ENCODE data around the gene DAB1.
"Not testable (repeated sequence)": the region's sequence is repeated elsewhere in the genome, so short reads cannot be mapped to it uniquely, and the experiment has no call there.

Gene DAB1

GRCh38 chr1:57269630-57270225, 154.1 kb downstream of the DAB1 start:
- no peak for DNase-seq

GRCh38 chr1:57265104-57265503, 158.8 kb downstream of the DAB1 start:
- DNase-seq, result no peak

GRCh38 chr1:57262472-57262871, 161.4 kb downstream of the DAB1 start:
- no peak for DNase-seq

GRCh38 chr1:57258557-57259325, 165.1 kb downstream of the DAB1 start:
- DNase-seq, result no peak

GRCh38 chr1:57255945-57256344, 167.9 kb downstream of the DAB1 start:
- no peak for DNase-seq

- no peak for DNase-seq
These were observed 169.8 kb downstream of the DAB1 start for GRCh38 chr1:57254022-57254421.

GRCh38 chr1:57252597-57253294, 171.1 kb downstream of the DAB1 start:
- DNase-seq, result no peak

GRCh38 chr1:57250021-57250420, 173.8 kb downstream of the DAB1 start:
- no peak for DNase-seq

- DNase-seq, result no peak
These were observed 174.3 kb downstream of the DAB1 start for GRCh38 chr1:57249511-57249910.

- DNase-seq, result no peak
These were observed 175.0 kb downstream of the DAB1 start for GRCh38 chr1:57248830-57249229.

- no peak for DNase-seq
These were observed 185.6 kb downstream of the DAB1 start for GRCh38 chr1:57238233-57238781.

- no peak for DNase-seq
These were observed 187.9 kb downstream of the DAB1 start for GRCh38 chr1:57235730-57236510.

GRCh38 chr1:57234459-57234858, 189.4 kb downstream of the DAB1 start:
- no peak for DNase-seq

GRCh38 chr1:57232500-57232899, 191.4 kb downstream of the DAB1 start:
- no peak for DNase-seq

GRCh38 chr1:57229998-57230397, 193.9 kb downstream of the DAB1 start:
- DNase-seq, result no peak

- no peak for DNase-seq
These were observed 194.8 kb downstream of the DAB1 start for GRCh38 chr1:57229076-57229475.

- no peak for DNase-seq
These were observed 201.1 kb downstream of the DAB1 start for GRCh38 chr1:57222801-57223200.

- DNase-seq, result no peak
These were observed 201.6 kb downstream of the DAB1 start for GRCh38 chr1:57222307-57222706.

GRCh38 chr1:57220905-57221304, 203.0 kb downstream of the DAB1 start:
- not testable (repeated sequence) for DNase-seq

GRCh38 chr1:57218487-57219079, 205.3 kb downstream of the DAB1 start:
- no peak for DNase-seq

- DNase-seq, result no peak
These were observed 206.0 kb downstream of the DAB1 start for GRCh38 chr1:57217905-57218304.

GRCh38 chr1:57214951-57215575, 208.8 kb downstream of the DAB1 start:
- no peak for DNase-seq
